ENCODE data around the gene ADAMTSL5.
"Not testable (repeated sequence)": the region's sequence is repeated elsewhere in the genome, so short reads cannot be mapped to it uniquely, and the experiment has no call there.

Gene ADAMTSL5

DNA sequence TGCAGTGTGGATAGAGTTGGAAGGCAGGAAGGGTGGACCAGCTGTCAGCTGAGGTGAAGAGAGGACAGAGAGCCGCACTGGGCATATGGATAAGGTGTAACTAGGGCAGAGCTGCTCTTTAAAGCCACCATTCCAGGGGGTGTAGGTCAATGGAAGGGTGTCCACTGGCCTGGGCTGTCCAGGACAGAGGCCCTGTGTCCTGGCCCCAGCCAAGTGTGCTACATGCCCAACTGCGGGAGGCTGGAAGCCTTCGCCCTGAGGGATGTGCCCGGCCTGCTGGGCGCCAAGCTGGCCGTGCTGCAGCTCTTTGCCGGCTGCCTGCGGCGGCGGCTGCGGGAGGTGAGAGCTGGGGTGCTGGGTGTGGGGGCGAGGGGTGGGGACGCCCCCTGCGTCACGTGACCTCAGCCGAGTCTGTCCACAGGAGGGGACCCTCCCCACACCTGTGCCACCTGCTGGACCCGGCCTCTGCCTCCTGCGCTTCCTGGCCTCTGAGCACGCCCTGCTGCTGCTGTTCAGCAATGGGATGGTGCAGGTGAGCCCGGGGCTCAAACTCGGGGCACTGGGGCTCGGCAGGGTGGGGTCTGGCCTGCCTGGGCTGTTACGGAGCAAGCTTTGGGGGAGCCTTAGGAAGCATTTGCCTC lies 20.8 kb upstream of the ADAMTSL5 start:
- Histone ChIP-seq H3K27me3 (no peaks in the 10 kb centered on the region; a peak in 1 of 22 replicates), H3K4me1 (peaks cover 0 to 14% (median 8%) of the 10 kb centered on the region in 10 experiments; a peak in 11 of 20 replicates), H3K9me3 (replicated peaks in 1 of 11) (peaks cover 0 to 10% (median 0%) of the 10 kb centered on the region in 11 experiments; a peak in 4 of 22 replicates), H3K4me2 (peak overlapping the region in 7 of 11 experiments; percentile 5 to 51 (median 43); a peak in 8 of 22 replicates), H3K36me3 (no peaks in the 10 kb centered on the region), H3K9ac (no peak overlapping the region), H3K27ac (no peak overlapping the region), H3K4me3 (no peak overlapping the region), H4K20me1 (peaks cover 0 to 7% (median 0%) of the 10 kb centered on the region in 11 experiments; a peak in 1 of 22 replicates)
- no peak for TF ChIP-seq Cebpa-rat (IDR thresholded peaks at IDR 0.05)

DNA sequence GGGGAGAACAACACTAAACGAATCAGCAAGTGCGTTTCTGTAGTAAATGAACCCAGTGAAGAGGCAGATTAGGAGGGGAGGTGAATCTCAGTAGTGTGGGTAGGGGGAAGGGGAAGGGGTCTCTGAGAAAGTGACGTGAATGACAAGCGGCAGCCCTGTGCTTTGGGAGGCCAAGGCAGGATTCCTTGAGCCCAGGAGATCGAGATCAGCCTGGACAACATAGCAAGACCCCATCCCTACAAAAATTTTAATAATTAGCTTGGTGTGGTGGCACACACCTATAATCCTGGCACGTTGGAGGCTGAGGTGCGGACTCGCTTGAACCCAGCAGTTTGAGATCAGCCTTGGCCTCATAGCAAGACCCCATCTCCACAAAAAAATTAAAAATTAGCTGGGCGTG lies 19.2 kb upstream of the ADAMTSL5 start:
- Histone ChIP-seq H3K4me2 (no peak overlapping the region), H3K9ac (no peak overlapping the region), H3K4me3 (no peak overlapping the region), H3K36me3 (no peaks in the 10 kb centered on the region), H3K27ac (no peak overlapping the region), H3K27me3 (no peaks in the 10 kb centered on the region; a peak in 1 of 22 replicates), H3K9me3 (replicated peaks in 1 of 11) (peaks cover 0 to 10% (median 0%) of the 10 kb centered on the region in 11 experiments; a peak in 4 of 22 replicates), H4K20me1 (peaks cover 0 to 17% (median 0%) of the 10 kb centered on the region in 11 experiments; a peak in 2 of 22 replicates), H3K4me1 (peaks cover 0 to 12% (median 7%) of the 10 kb centered on the region in 10 experiments; a peak in 10 of 20 replicates)
- TF ChIP-seq Cebpa-rat (IDR thresholded peaks at IDR 0.05): no peak

DNA sequence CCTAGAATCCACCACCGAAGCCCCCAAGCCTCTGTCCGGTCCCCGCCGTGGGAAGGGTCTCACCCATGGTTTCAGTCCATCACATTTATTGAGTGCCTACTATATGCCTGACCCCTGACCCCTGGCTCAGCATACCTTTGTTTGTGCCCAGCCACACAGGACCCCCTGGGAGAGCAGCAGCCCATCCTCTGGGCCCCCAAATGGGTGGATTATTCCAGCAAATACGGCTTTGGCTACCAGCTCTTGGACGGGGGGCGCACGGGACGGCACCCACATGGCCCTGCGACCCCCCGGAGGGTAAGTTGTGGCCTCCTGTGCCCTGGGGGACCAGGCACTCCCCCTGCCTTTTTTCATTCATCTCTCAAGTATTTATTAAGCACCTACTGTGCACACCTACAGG lies 18.8 kb upstream of the ADAMTSL5 start:
- Histone ChIP-seq H3K9ac (no peak overlapping the region), H3K4me3 (no peak overlapping the region), H3K4me2 (no peak overlapping the region), H3K27me3 (no peaks in the 10 kb centered on the region; a peak in 1 of 22 replicates), H4K20me1 (peaks cover 0 to 19% (median 0%) of the 10 kb centered on the region in 11 experiments; a peak in 2 of 22 replicates), H3K4me1 (peaks cover 0 to 12% (median 7%) of the 10 kb centered on the region in 10 experiments; a peak in 10 of 20 replicates), H3K27ac (no peak overlapping the region), H3K9me3 (replicated peaks in 1 of 11) (peaks cover 0 to 10% (median 0%) of the 10 kb centered on the region in 11 experiments; a peak in 4 of 22 replicates), H3K36me3 (no peaks in the 10 kb centered on the region)
- TF ChIP-seq Cebpa-rat (IDR thresholded peaks at IDR 0.05): no peak

DNA sequence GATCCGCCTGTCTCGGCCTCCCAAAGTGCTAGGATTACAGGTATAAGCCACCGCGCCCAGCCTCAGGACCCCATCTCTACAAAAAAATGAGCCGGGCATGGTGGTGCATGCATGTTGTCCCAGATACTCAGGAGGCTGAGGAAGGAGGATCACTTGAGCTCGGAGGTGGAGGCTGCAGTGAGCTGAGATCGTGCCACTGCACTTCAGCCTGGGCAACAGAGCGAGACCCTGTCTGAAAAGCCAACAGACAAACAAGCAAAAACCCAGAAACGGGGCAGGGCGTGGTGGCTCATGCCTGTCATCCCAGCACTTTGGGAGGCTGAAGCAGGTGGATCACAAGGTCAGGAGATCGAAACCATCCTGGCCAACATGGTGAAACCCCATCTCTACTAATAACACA lies 18.0 kb upstream of the ADAMTSL5 start:
- Histone ChIP-seq H4K20me1 (peaks cover 0 to 26% (median 0%) of the 10 kb centered on the region in 11 experiments; a peak in 2 of 22 replicates), H3K4me1 (peaks cover 0 to 12% (median 7%) of the 10 kb centered on the region in 10 experiments; a peak in 10 of 20 replicates)
- not testable (repeated sequence) for H3K4me3 ChIP-seq; H3K27me3 ChIP-seq; H3K27ac ChIP-seq; H3K36me3 ChIP-seq; H3K4me2 ChIP-seq; H3K9ac ChIP-seq; H3K9me3 ChIP-seq (replicated peaks in 1 of 11)

DNA sequence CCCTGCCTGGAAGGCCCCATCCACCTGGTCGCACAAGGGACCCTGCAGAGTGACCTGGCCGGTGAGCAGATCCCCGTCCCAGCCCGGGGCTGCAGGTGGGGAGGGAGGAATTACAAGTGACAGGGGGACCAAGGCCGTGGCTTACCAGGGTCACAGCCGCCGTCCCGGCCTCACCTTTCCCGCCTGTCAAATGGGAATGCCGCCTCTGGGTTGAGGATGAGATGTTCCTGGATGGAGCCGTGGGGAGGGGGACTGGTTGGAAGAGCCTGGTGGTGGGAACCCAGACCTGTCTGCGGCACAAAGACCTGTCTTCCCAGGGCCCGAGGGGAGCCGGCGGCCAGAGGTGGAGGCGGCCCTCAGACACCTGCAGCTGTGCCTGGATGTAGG lies 16.6 kb upstream of the ADAMTSL5 start:
- Histone ChIP-seq H3K27me3 (peaks cover 4 to 17% (median 12%) of the 10 kb centered on the region in 11 experiments; a peak in 17 of 22 replicates), H4K20me1 (peaks cover 0 to 32% (median 0%) of the 10 kb centered on the region in 11 experiments; a peak in 2 of 22 replicates), H3K4me2 (no peak overlapping the region), H3K27ac (no peak overlapping the region), H3K4me3 (no peak overlapping the region), H3K36me3 (no peaks in the 10 kb centered on the region), H3K9ac (no peak overlapping the region), H3K4me1 (peaks cover 0 to 12% (median 7%) of the 10 kb centered on the region in 10 experiments; a peak in 10 of 20 replicates), H3K9me3 (replicated peaks in 1 of 11) (0 out of 22 replicates have a peak, but pooled peaks cover 0 to under 1% (median 0%) of the 10 kb centered on the region in 11 experiments)
- TF ChIP-seq Cebpa-rat (IDR thresholded peaks at IDR 0.05): no peak

DNA sequence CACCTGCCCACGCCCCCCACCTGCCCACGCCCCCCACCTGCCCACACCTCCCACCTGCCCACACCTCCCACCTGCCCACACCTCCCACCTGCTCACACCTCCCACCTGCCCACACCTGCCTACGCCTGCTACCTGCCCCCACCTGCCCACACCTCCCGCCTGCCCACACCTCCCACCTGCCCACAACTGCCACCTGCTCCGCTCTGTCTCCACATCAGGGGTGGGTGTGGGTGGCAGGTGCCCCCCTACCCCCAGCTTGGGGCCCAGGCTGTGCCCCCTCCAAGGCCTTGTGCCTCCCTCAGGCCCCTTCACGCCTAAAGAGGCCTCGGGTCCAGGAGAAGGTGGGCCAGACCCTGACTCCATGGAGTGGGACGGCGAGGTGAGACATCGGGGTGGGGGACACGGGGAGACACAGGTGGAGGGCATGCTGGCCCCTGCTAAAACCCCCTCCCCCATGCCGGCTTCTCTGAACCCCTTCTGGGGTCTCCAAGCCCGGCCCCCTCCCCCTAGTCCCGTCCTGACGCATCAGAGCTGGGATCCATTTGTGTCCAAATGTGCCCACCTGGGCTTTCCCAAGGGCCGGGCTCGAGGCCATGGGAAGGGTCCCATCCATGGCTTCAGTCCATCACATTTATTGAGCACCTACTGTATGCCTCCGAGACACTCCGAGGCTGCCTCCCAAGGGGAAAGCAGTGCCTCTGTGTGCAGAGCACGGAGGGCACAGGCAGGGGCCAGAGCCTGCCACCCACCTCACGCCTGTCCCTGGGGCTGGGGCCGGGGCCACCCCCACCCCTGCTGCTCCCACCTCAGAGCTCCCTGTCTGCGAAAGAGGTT lies 16.0 kb upstream of the ADAMTSL5 start:
- Histone ChIP-seq H3K4me3 (no peak overlapping the region), H3K9ac (no peak overlapping the region), H3K4me2 (no peak overlapping the region), H3K27me3 (peaks cover 4 to 23% (median 18%) of the 10 kb centered on the region in 11 experiments; a peak in 17 of 22 replicates), H3K36me3 (no peaks in the 10 kb centered on the region), H3K9me3 (replicated peaks in 1 of 11) (0 out of 22 replicates have a peak, but pooled peaks cover 0 to 4% (median 0%) of the 10 kb centered on the region in 11 experiments), H3K4me1 (peaks cover 0 to 12% (median 7%) of the 10 kb centered on the region in 10 experiments; a peak in 10 of 20 replicates), H4K20me1 (peaks cover 0 to 32% (median 0%) of the 10 kb centered on the region in 11 experiments; a peak in 2 of 22 replicates), H3K27ac (no peak overlapping the region)
- no peak for TF ChIP-seq Cebpa-rat (IDR thresholded peaks at IDR 0.05)

DNA sequence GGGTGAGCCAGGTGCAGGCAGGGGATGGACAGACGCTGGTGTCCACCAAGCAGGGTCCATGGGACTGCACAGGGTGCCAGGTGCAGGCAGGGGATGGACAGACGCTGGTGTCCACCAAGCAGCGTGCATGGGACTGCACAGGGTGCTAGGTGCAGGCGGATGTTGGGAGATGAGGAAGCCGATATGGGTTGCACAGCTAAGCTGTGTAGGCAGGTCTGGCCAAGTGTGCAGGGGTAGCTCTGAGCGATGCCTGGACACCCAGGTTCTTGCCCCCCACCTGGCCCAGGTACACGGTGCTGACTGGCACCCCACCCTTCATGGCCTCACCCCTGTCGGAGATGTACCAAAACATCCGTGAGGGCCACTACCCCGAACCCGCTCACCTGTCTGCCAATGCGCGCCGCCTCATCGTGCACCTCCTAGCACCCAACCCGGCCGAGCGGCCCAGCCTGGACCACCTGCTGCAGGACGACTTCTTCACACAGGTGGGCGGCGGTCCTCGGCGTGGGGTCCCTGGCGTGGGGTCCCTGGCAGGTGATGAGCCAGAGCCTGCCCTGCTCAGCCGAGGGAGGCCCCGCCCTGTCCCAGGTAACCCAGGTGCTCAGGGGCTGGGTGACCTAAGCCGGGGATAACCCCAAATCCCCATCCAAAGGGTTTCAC lies 15.0 kb upstream of the ADAMTSL5 start:
- 0 out of 22 replicates have a peak, but pooled peaks cover 0 to 4% (median 0%) of the 10 kb centered on the region in 11 experiments for H3K9me3 ChIP-seq (replicated peaks in 1 of 11)
- H3K36me3 ChIP-seq: no peaks in the 10 kb centered on the region
- no peak overlapping the region for H3K4me3 ChIP-seq
- H3K27me3 ChIP-seq: peaks cover 12 to 34% (median 28%) of the 10 kb centered on the region in 11 experiments; a peak in 19 of 22 replicates
- no peak overlapping the region for H3K9ac ChIP-seq
- H3K27ac ChIP-seq: no peak overlapping the region
- H3K4me2 ChIP-seq: no peak overlapping the region
- H3K4me1 ChIP-seq: peaks cover 0 to 5% (median under 1%) of the 10 kb centered on the region in 10 experiments; a peak in 7 of 20 replicates
- no peak for TF ChIP-seq Cebpa-rat (IDR thresholded peaks at IDR 0.05)
- peaks cover 0 to 32% (median 0%) of the 10 kb centered on the region in 11 experiments; a peak in 2 of 22 replicates for H4K20me1 ChIP-seq

DNA sequence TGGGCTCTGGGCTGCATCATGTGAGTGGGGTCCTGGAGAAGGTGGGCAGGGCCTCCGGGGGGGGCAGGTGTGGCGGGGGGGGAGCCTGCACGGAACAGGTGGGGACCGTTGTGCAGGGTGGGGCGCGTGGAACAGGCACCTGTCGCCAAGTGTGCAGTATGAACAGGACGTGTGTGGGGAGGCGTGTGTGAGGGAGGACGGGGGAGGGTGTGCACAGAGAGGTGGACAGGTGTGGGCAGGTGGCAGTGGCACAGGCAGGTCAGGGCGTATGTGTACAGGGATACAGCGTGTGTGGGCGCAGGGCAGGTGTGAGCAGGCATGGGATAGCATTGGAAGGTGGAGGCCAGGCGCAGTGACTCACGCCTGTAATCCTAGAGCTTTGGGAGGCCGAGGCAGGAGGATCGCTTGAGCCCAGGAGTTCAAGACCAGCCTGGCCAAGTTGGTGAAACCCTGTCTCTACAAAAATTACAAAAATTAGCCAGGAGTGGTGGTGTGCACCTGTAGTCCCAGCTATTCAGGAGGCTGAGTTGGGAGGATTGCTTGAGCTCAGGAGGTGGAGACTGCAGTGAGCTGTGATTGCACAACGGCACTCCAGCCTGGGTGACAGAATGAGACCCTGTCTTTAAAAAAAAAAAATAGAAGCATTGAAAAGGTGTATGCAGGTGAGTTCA lies 14.3 kb upstream of the ADAMTSL5 start:
- H3K4me2 ChIP-seq: no peak overlapping the region
- peaks cover 0 to 5% (median under 1%) of the 10 kb centered on the region in 10 experiments; a peak in 12 of 20 replicates for H3K4me1 ChIP-seq
- no peaks in the 10 kb centered on the region for H3K36me3 ChIP-seq
- 0 out of 22 replicates have a peak, but pooled peaks cover 0 to 4% (median 0%) of the 10 kb centered on the region in 11 experiments for H3K9me3 ChIP-seq (replicated peaks in 1 of 11)
- peak in 1 of 11 experiments; percentile 40; a peak in 2 of 22 replicates for TF ChIP-seq Cebpa-rat (IDR thresholded peaks at IDR 0.05)
- peaks cover 0 to 32% (median 0%) of the 10 kb centered on the region in 11 experiments; a peak in 2 of 22 replicates for H4K20me1 ChIP-seq
- H3K4me3 ChIP-seq: no peak overlapping the region
- no peak overlapping the region for H3K27ac ChIP-seq
- H3K9ac ChIP-seq: no peak overlapping the region
- peaks cover 16 to 36% (median 30%) of the 10 kb centered on the region in 11 experiments; a peak in 20 of 22 replicates for H3K27me3 ChIP-seq

Measured in BLaER1 treated with 17β-estradiol and CSF1 and Interleukin-3, amounts not matched to agents 10 nM and 100 nM (cell line).